B cell (primary cell): ENCODE data around the gene DSP. TPM values are rescaled to one million over a fixed set of nuclear protein-coding genes. Genes with fewer than 3 reads are reported as not detected.

ENCODE experiments used
- ATAC-seq: fragments of 200-7000 bp; cut with Tn5 transposase; one replicate; pipeline ENCODE4 v1.10.0; 2021; ENCODE audit warnings: low read depth, mild to moderate bottlenecking, moderate number of reproducible peaks, moderate library complexity
- CTCF ChIA-PET: fragments of 350-600 bp; sonication (Branson Sonifier 250); formaldehyde crosslinking; loops from one replicate; lab custom pipeline; 2021; ENCODE audit warnings: antibody characterized with exemption, inconsistent platforms; lab: Charles Lee
- POLR2A ChIA-PET: fragments of 350-600 bp; sonication (Branson Sonifier 250); formaldehyde crosslinking; loops from one replicate; lab custom pipeline; 2021; ENCODE audit warnings: antibody characterized with exemption; lab: Charles Lee
- DNase-seq: peaks from one replicate; pipeline ENCODE4 v3.0.0; 2013
- H2AFZ ChIP-seq: 2 replicates; pipeline ENCODE4 v1.6.1; 2012; ENCODE audit warnings: mild to moderate bottlenecking, low read depth, low read length; ENCODE audit not compliant: insufficient read depth, poor library complexity, severe bottlenecking
- H3K27ac ChIP-seq, 2 donors: 1 replicate in 1 of 2; 2 replicates in 1 of 2; pipeline ENCODE4 v1.5.1; 2012 to 2013; ENCODE audit warnings: low read length in 2 of 2, mild to moderate bottlenecking in 2 of 2, moderate library complexity in 1 of 2
- H3K27me3 ChIP-seq, 4 experiments: fragments of 200-600 bp in 1 of 4; sonication (generic) in 1 of 4; replicated peaks in 1 of 4; 1 replicate in 2 of 4; 2 replicates in 2 of 4; pipeline versions ENCODE4 v1.6.1 to v1.7.0; 2013 to 2016; ENCODE audit warnings: low read length in 3 of 4, mild to moderate bottlenecking in 2 of 4, mixed read lengths in 1 of 4, moderate library complexity in 1 of 4; ENCODE audit not compliant: insufficient read depth in 4 of 4, control insufficient read depth in 3 of 4; ENCODE audit errors: control extremely low read depth in 1 of 4
- H3K36me3 ChIP-seq, 2 experiments: replicated peaks in 1 of 2; 1 replicate in 1 of 2; 2 replicates in 1 of 2; pipeline versions ENCODE4 v1.6.1 to v1.7.1; 2013; ENCODE audit warnings: low read length in 1 of 2; ENCODE audit not compliant: insufficient read depth in 2 of 2, control insufficient read depth in 1 of 2; ENCODE audit errors: control extremely low read depth in 1 of 2, extremely low read depth in 1 of 2
- H3K4me1 ChIP-seq, 2 donors: fragments of 200-600 bp in 1 of 2; sonication (generic) in 1 of 2; 1 replicate in 1 of 2; 2 replicates in 1 of 2; pipeline versions ENCODE4 v1.5.1 to v1.6.1; 2013 to 2017; ENCODE audit warnings: low read length in 2 of 2; ENCODE audit not compliant: control insufficient read depth in 2 of 2, insufficient read depth in 2 of 2
- H3K4me2 ChIP-seq: replicated peaks from 2 replicates; pipeline ENCODE3; 2012; ENCODE audit warnings: mild to moderate bottlenecking, low read depth, low read length; ENCODE audit not compliant: poor library complexity, severe bottlenecking
- H3K4me3 ChIP-seq, 5 experiments: fragments of 200-600 bp in 1 of 5; sonication (generic) in 1 of 5; 1 replicate in 3 of 5; 2 replicates in 2 of 5; pipeline versions ENCODE4 v1.5.1 to v1.7.0; 2011 to 2016; ENCODE audit warnings: low read length in 4 of 5, mild to moderate bottlenecking in 4 of 5, low read depth in 2 of 5, control low read depth in 1 of 5, moderate library complexity in 1 of 5; ENCODE audit not compliant: insufficient read depth in 1 of 5; ENCODE audit errors: control extremely low read depth in 1 of 5, extremely low read depth in 1 of 5
- H3K79me2 ChIP-seq: fragments of 200-600 bp; sonication (generic); one replicate; pipeline ENCODE4 v1.6.0; 2016; ENCODE audit warnings: low read length; ENCODE audit not compliant: control insufficient read depth, insufficient read depth
- H3K9ac ChIP-seq: fragments of 200-600 bp; sonication (generic); 2 replicates; pipeline ENCODE4 v1.6.1; 2017; ENCODE audit warnings: mild to moderate bottlenecking, low read length, moderate library complexity
- H3K9me3 ChIP-seq, 3 donors: one replicate each; pipeline versions ENCODE4 v1.6.1 to v1.7.1; 2013; ENCODE audit warnings: low read length in 2 of 3; ENCODE audit not compliant: control insufficient read depth in 2 of 3, insufficient read depth in 1 of 3; ENCODE audit errors: control extremely low read depth in 1 of 3
- H4K20me1 ChIP-seq: 2 replicates; pipeline ENCODE4 v1.6.0; 2012; ENCODE audit warnings: mild to moderate bottlenecking, low read length; ENCODE audit not compliant: insufficient read depth, control insufficient read depth, poor library complexity, severe bottlenecking
- H3K27ac Mint-ChIP-seq: one replicate; pipeline ENCODE4 v1.8.0; 2021; ENCODE audit warnings: mixed read lengths
- H3K27me3 Mint-ChIP-seq: one replicate; pipeline ENCODE4 v1.8.0; 2021; ENCODE audit warnings: mixed read lengths
- H3K4me1 Mint-ChIP-seq: one replicate; pipeline ENCODE4 v1.8.0; 2021; ENCODE audit warnings: mixed read lengths
- H3K4me3 Mint-ChIP-seq: one replicate; pipeline ENCODE4 v1.8.0; 2021; ENCODE audit warnings: mixed read lengths
- H3K9me3 Mint-ChIP-seq: one replicate; pipeline ENCODE4 v1.8.0; 2022; ENCODE audit warnings: mixed read lengths; ENCODE audit not compliant: insufficient read depth
- EZH2 ChIP-seq: IDR thresholded peaks from 2 replicates; pipeline ENCODE4 v1.6.1; 2012; ENCODE audit warnings: borderline replicate concordance, low read depth, mild to moderate bottlenecking, moderate library complexity, low read length; ENCODE audit not compliant: insufficient read depth, poor library complexity, severe bottlenecking
- WGBS: methylation state at CpG from one replicate; pipeline ENCODE4 v1.1.5; 2013; ENCODE audit warnings: missing lambda C conversion rate; ENCODE audit not compliant: insufficient coverage; 5-methylcytosine and 5-hydroxymethylcytosine counted together
- intact Hi-C: fragments of 100-400 bp; cut with micrococcal nuclease; formaldehyde crosslinking; loops from one replicate; pipeline ENCODE4 v1.10.0; 2022
- polyA plus RNA-seq: library from polyadenylated mRNA; depleted of rRNA; stranded (reverse); fragments of >200 nt; gene quantifications from 2 replicates; pipeline ENCODE4 v1.2.3, GENCODE V29; 2012
- total RNA-seq, 2 donors: library from RNA; stranded (reverse); fragments of 120-200 nt in 1 of 2; gene quantifications; 1 replicate in 1 of 2; 2 replicates in 1 of 2; pipeline versions ENCODE4 v1.2.3 to v1.2.4, GENCODE V29; 2013 to 2022
- TF ChIP-seq, protein P1 (sequence below): fragments of 200-600 bp; IDR thresholded peaks from one replicate; pipeline ENCODE4 v1.8.0; 2022; ENCODE audit warnings: antibody characterized with exemption, mild to moderate bottlenecking

DSP gene
- total and polyA plus RNA-seq, 2 donors (not counting 1 experiment from before 2014, with no cell fraction given), result not detected

DNA sequence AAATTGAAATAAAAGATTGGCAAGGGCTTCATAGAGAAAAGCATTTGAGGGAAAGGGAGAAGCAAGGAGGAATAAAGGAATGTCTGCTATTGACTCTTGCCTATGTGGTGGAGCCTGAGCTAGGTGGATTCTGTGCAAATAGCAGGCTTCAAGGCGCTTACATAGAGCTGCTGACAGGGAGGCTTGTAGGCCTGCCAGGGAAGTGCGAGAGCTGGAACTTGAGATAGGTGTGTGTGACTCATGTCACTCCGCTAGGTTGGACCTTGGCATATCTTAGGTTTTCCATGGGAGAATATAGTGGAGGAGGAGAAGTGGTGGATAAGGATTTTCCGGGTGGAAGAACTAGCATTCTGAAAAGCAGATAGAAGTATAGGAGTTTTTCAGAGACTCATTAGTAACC, 62.5 kb downstream of the DSP start:
- Mint-ChIP-seq H3K27me3 (no peaks in the 10 kb centered on the region), H3K27ac (no peak overlapping the region), H3K4me1 (no peaks in the 10 kb centered on the region), H3K4me3 (no peak overlapping the region), H3K9me3 (no peaks in the 10 kb centered on the region)
- Histone ChIP-seq H2AFZ (no peak overlapping the region), H3K4me3 (no peak overlapping the region), H3K4me1 (no peaks in the 10 kb centered on the region), H3K27me3 (no peaks in the 10 kb centered on the region), H3K9ac (no peak overlapping the region), H4K20me1 (peaks cover 3% of the 10 kb centered on the region), H3K79me2 (no peaks in the 10 kb centered on the region), H3K4me2 (no peak overlapping the region), H3K9me3 (no peaks in the 10 kb centered on the region), H3K36me3 (peaks cover 16 to 71% of the 10 kb centered on the region in 2 experiments), H3K27ac (no peak overlapping the region)
- intact Hi-C loops, result no loop called here
- WGBS, result 83% methylated on average over 4 of the region's 4 CpGs
- TF ChIP-seq EZH2, result no peak
- TF ChIP-seq, protein P1, sequence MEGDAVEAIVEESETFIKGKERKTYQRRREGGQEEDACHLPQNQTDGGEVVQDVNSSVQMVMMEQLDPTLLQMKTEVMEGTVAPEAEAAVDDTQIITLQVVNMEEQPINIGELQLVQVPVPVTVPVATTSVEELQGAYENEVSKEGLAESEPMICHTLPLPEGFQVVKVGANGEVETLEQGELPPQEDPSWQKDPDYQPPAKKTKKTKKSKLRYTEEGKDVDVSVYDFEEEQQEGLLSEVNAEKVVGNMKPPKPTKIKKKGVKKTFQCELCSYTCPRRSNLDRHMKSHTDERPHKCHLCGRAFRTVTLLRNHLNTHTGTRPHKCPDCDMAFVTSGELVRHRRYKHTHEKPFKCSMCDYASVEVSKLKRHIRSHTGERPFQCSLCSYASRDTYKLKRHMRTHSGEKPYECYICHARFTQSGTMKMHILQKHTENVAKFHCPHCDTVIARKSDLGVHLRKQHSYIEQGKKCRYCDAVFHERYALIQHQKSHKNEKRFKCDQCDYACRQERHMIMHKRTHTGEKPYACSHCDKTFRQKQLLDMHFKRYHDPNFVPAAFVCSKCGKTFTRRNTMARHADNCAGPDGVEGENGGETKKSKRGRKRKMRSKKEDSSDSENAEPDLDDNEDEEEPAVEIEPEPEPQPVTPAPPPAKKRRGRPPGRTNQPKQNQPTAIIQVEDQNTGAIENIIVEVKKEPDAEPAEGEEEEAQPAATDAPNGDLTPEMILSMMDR, result no peak
- ChIA-PET POLR2A (no interaction called here), CTCF (interaction anchor here (0.9 to 1.5 kb wide), 3 partner anchors 9 to 14 kb away, joined by 3 to 4 read pairs (median 3); no protein-coding TSS in a partner anchor)
- ATAC-seq, result no peak
- DNase-seq, result no peak

DNA sequence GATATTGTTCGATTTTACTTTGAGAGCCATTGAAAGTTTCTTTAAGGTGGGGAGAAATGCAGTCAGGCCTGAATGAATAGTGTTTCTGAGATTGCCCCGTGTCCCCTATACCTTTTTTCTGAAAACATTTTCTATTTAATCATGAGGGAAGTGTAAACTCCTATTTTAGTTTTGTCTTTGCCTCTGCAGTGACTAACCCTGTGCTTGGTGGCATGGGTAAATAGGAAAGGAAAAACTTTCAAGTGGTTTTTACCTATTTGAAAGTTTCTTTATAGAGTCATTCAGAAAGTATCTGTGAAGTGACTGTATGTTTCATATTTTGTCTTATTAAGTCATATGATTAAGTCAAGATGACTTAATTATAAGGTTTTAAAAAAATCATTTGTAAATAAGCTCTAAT, 63.0 kb downstream of the DSP start:
- Histone ChIP-seq H3K79me2 (no peaks in the 10 kb centered on the region), H3K36me3 (peaks cover 16 to 71% of the 10 kb centered on the region in 2 experiments), H3K27me3 (no peaks in the 10 kb centered on the region), H3K27ac (no peak overlapping the region), H3K4me3 (no peak overlapping the region), H4K20me1 (peaks cover 3% of the 10 kb centered on the region), H3K9me3 (no peaks in the 10 kb centered on the region), H3K4me1 (no peaks in the 10 kb centered on the region), H2AFZ (no peak overlapping the region), H3K4me2 (no peak overlapping the region), H3K9ac (no peak overlapping the region)
- CTCF ChIA-PET, result interaction anchor here (1.5 kb wide), 2 partner anchors 10 to 13 kb away, joined by 3 to 4 read pairs; no protein-coding TSS in a partner anchor
- H3K4me3 Mint-ChIP-seq, result no peak overlapping the region
- WGBS, result no CpG with 5 or more reads among the region's 2 CpGs
- no peak for DNase-seq
- H3K4me1 Mint-ChIP-seq, result no peaks in the 10 kb centered on the region
- no peak for ATAC-seq
- no peaks in the 10 kb centered on the region for H3K9me3 Mint-ChIP-seq
- TF ChIP-seq EZH2, result no peak
- TF ChIP-seq, protein P1, result no peak
- no peaks in the 10 kb centered on the region for H3K27me3 Mint-ChIP-seq
- intact Hi-C loops, result no loop called here
- POLR2A ChIA-PET, result no interaction called here
- H3K27ac Mint-ChIP-seq, result no peak overlapping the region
